Measurements from ENCODE around the gene MLEC.

The MLEC gene

DNA sequence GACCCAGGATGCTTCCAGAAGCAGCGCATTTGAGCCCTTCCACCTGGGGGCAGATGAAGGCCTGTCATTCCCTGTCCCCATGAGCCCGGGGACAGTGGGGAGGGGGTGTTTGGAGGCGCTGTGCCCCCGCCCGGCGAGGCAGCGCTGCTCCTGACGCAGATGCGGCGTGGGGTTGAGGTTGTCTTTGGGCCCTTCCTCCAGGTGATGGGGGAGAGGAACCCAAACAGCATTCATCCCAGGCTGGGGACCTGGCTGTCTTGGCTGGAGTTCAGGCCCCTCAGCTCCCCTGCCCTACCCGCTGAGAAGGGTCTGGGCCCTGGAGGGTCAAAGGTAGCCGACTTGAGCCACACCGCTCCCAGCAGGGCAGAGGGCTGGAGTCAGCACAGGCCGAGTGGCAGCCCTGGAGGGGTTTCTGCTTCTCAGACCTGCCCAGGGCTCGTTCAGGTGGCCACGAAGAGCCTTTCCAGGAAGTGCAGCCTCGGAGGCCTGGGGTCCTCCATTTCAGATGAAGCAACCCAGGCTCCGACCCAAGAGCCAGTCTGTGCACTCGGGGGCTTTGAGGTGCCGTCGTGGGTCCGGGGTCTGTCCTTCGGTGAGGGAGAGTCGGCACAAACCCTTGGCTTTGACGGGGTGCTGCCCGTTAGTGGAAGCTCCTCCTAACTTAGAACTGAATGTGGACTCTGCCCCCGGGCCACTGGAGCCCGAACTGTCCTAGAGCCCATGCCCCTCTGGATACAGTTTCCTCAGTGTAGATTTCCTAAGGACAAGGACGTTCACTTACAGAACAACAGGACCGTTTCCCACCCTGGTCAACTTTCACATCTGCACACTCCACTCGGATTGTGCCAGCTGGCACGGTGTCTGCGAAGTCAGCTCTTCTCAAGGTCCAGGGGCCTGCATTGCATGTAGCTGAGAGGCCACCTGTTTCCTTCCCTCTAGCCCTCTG lies 54.8 kb downstream of the MLEC start:
- no peak for DNase-seq (ENCODE audit: low spot score)

DNA sequence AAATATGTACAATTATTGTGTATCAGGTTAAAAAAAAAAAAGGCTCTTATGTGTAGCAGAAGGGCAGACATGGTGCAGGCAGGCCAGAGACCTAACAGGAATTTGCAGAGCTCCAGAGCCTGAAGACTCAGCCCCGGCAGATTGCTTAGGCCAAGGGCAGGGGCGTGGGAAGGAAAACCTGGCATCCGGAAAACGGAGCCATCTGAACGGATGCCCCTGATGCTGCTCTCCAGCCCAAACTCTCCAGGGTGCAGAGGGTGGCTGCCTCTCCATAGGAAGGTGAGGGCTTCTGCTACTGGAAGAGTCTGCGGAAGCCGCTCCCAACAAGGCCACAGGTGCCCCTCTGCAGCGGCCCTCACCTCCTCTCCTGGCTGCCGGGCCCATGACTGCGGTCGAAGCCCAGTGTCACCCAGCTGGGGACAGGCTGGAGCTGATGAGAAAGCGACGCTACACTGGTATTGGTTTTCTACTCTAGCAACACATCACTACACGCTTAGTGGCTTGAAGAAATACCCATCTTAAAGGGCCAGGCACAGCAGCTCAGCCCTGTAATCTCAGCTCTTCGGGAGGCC lies 58.1 kb downstream of the MLEC start:
- no peak for DNase-seq (ENCODE audit: low spot score)

DNA sequence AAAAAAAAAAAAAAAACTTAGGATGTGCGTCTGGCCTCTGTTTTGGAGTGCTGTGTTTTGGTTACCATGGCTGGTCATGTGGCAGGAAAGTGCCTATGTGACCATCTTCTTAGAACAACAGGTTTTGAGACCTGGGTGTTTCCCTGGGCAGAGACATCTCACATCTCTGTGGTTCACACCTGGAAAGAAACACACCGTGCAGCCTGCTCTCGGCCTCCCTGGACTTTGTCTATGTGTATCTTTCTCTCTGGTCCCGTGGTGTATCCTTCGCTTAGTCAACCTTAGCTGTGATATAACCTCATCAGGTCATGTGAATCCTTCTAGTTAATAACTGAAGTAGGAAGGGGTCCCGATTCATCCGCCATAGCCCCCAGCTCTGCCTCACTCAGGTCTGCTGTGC lies 61.3 kb downstream of the MLEC start:
- DNase-seq (ENCODE audit: low spot score), result no peak

DNA sequence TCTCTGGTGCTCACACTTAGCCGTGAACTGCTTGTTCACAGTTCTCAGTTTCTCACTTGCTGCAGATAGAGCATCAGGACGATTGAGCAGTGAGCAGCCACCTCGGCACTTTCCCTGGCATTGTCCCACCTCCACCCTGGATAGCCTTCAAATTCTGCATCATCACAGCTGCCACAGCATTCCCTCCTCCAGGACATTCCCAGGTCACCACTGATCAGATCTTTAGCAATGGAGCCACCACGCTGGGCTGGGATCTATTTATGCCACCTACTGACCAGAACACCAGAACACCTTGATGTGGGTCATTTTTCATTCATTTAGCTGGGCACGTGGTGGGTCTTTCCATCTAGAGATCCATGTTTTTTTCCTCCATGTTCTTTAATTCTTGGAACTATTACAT lies 62.3 kb downstream of the MLEC start:
- DNase-seq (ENCODE audit: low spot score), result no peak

GRCh38 chr12:120750806-120751205 lies 63.9 kb downstream of the MLEC start:
- no peak for DNase-seq (ENCODE audit: low spot score)

- DNase-seq (ENCODE audit: low spot score), result no peak
These were observed 64.4 kb downstream of the MLEC start for GRCh38 chr12:120751389-120751788.
